Stomach (tissue), 9 donors: Measurements from ENCODE around the gene CENPO. TPM values are rescaled to one million over a fixed set of nuclear protein-coding genes. Genes with fewer than 3 reads are reported as not detected.

Experiments used
- DNase-seq, 2 donors: peaks; one replicate each; pipeline versions ENCODE4 v3.0.0 to v3.0.0-alpha.2; 2013 to 2019
- H3K27ac ChIP-seq, 5 donors: fragments of 200-600 bp in 4 of 5; sonication (generic) in 4 of 5; one replicate each; pipeline ENCODE4 v1.5.1; 2013 to 2019; ENCODE audit warnings: mild to moderate bottlenecking in 1 of 5, moderate library complexity in 1 of 5
- H3K27me3 ChIP-seq, 3 donors: fragments of 200-600 bp; sonication (generic); one replicate each; pipeline ENCODE4 v1.5.1; 2017 to 2019; ENCODE audit warnings: mixed run types in 1 of 3
- H3K36me3 ChIP-seq, 4 donors: fragments of 200-600 bp; sonication (generic); 1 replicate in 3 of 4; 2 replicates in 1 of 4; pipeline ENCODE4 v1.5.1; 2016 to 2019
- H3K4me1 ChIP-seq, 4 donors: fragments of 200-600 bp; sonication (generic); one replicate each; pipeline ENCODE4 v1.5.1; 2016 to 2019
- H3K4me3 ChIP-seq, 4 donors: fragments of 200-600 bp; sonication (generic) in 3 of 4; one replicate each; pipeline ENCODE4 v1.5.1; 2016 to 2019; ENCODE audit warnings: mild to moderate bottlenecking in 1 of 4
- H3K9me3 ChIP-seq, 4 donors: fragments of 200-600 bp; sonication (generic); one replicate each; pipeline ENCODE4 v1.5.1; 2016 to 2019
- EP300 ChIP-seq: sonication (generic); formaldehyde crosslinking; IDR thresholded peaks from one replicate; pipeline ENCODE4 v1.6.1; 2017; ENCODE audit warnings: antibody characterized with exemption
- POLR2A ChIP-seq, 4 donors: fragments of 450-650 bp; IDR thresholded peaks; one replicate each; pipeline ENCODE4 v1.6.1; 2016; ENCODE audit warnings: antibody characterized with exemption in 4 of 4, control low read depth in 2 of 4, mild to moderate bottlenecking in 1 of 4, moderate library complexity in 1 of 4
- POLR2AphosphoS5 ChIP-seq, 3 donors: sonication (generic); formaldehyde crosslinking; IDR thresholded peaks; one replicate each; pipeline ENCODE4 v1.6.1; 2016; ENCODE audit warnings: antibody characterized with exemption in 3 of 3
- WGBS, 5 donors: extraction: QIAGEN DNeasy Blood & Tissue Kit in 3 of 5; methylation state at CpG; one replicate each; pipeline versions ENCODE4 v1.1.5 to v1.1.7; 2013 to 2018; 5-methylcytosine and 5-hydroxymethylcytosine counted together
- intact Hi-C: fragments of 100-400 bp; cut with DNase I; formaldehyde crosslinking; loops from one replicate; pipeline ENCODE4 v1.15.1; 2023; ENCODE audit warnings: low total_unique reads
- polyA plus RNA-seq, 3 donors: library from polyadenylated mRNA; stranded (reverse); fragments of 200-250 nt; gene quantifications; one replicate each; pipeline ENCODE4 v1.2.3, GENCODE V29; 2013
- total RNA-seq, 5 donors: library from RNA; depleted of rRNA; stranded (reverse); fragments of >200 nt; gene quantifications; one replicate each; pipeline versions ENCODE4 v1.1.0 to v1.2.3, GENCODE V29; 2014 to 2016
- TF ChIP-seq, protein P1 (sequence below), 7 experiments: fragments of 450-650 bp in 4 of 7; fragments of 200-600 bp in 3 of 7; sonication (generic) in 3 of 7; IDR thresholded peaks; one replicate each; pipeline ENCODE4 v1.5.1; 2016 to 2019; ENCODE audit warnings: antibody characterized with exemption in 7 of 7, control low read depth in 2 of 7, mild to moderate bottlenecking in 1 of 7
- donor health status: healthy with polysubstance abuse.
- donor health status: Bipolar disorder and iron deficiency.
- donor health status: healthy.

CENPO gene
- total and polyA plus RNA-seq, 8 donors, result 1.3 to 70.0 (median 5.0) TPM

GRCh38 chr2:24850944-24851343, 57.7 kb downstream of the CENPO start:
- peak in 1 of 2 donors; percentile 56 for DNase-seq
- 65 to 84% (median 76%) methylated on average over 7 of the region's 7 CpGs for WGBS, 5 donors

GRCh38 chr2:24852026-24852425, 58.8 kb downstream of the CENPO start:
- H3K9me3 ChIP-seq, result peaks cover 0 to 7% (median 0%) of the 10 kb centered on the region in 4 donors
- DNase-seq, result no peak
- no peak overlapping the region for H3K4me3 ChIP-seq
- H3K27me3 ChIP-seq, result no peaks in the 10 kb centered on the region
- TF ChIP-seq, protein P1, sequence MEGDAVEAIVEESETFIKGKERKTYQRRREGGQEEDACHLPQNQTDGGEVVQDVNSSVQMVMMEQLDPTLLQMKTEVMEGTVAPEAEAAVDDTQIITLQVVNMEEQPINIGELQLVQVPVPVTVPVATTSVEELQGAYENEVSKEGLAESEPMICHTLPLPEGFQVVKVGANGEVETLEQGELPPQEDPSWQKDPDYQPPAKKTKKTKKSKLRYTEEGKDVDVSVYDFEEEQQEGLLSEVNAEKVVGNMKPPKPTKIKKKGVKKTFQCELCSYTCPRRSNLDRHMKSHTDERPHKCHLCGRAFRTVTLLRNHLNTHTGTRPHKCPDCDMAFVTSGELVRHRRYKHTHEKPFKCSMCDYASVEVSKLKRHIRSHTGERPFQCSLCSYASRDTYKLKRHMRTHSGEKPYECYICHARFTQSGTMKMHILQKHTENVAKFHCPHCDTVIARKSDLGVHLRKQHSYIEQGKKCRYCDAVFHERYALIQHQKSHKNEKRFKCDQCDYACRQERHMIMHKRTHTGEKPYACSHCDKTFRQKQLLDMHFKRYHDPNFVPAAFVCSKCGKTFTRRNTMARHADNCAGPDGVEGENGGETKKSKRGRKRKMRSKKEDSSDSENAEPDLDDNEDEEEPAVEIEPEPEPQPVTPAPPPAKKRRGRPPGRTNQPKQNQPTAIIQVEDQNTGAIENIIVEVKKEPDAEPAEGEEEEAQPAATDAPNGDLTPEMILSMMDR (IDR thresholded peaks at IDR 0.05), result no peak
- TF ChIP-seq POLR2A (IDR thresholded peaks at IDR 0.05) (no peak), POLR2AphosphoS5 (IDR thresholded peaks at IDR 0.05) (no peak), EP300 (no peak)
- peaks cover 0 to 13% (median 0%) of the 10 kb centered on the region in 4 donors for H3K4me1 ChIP-seq
- intact Hi-C loops, result no loop called here
- 93 to 99% (median 94%) methylated on average over 10 to 13 of the region's 13 CpGs for WGBS, 5 donors
- no peaks in the 10 kb centered on the region for H3K36me3 ChIP-seq
- peak overlapping the region in 2 of 5 donors; percentile 20 to 24 for H3K27ac ChIP-seq

More at GRCh38 chr2:24850944-24851343, 57.7 kb downstream of the CENPO start:
- H3K27ac ChIP-seq, result peak overlapping the region in 1 of 5 donors; percentile 1
- intact Hi-C loops, result no loop called here
- no peak overlapping the region for H3K4me3 ChIP-seq
- H3K9me3 ChIP-seq, result peaks cover 0 to 7% (median 0%) of the 10 kb centered on the region in 4 donors
- H3K36me3 ChIP-seq, result no peaks in the 10 kb centered on the region
- no peaks in the 10 kb centered on the region for H3K27me3 ChIP-seq
- peaks cover 0 to 4% (median 0%) of the 10 kb centered on the region in 4 donors for H3K4me1 ChIP-seq
- TF ChIP-seq POLR2AphosphoS5 (IDR thresholded peaks at IDR 0.05) (no peak), POLR2A (IDR thresholded peaks at IDR 0.05) (no peak), EP300 (no peak)
- TF ChIP-seq, protein P1 (IDR thresholded peaks at IDR 0.05), result no peak

DNA sequence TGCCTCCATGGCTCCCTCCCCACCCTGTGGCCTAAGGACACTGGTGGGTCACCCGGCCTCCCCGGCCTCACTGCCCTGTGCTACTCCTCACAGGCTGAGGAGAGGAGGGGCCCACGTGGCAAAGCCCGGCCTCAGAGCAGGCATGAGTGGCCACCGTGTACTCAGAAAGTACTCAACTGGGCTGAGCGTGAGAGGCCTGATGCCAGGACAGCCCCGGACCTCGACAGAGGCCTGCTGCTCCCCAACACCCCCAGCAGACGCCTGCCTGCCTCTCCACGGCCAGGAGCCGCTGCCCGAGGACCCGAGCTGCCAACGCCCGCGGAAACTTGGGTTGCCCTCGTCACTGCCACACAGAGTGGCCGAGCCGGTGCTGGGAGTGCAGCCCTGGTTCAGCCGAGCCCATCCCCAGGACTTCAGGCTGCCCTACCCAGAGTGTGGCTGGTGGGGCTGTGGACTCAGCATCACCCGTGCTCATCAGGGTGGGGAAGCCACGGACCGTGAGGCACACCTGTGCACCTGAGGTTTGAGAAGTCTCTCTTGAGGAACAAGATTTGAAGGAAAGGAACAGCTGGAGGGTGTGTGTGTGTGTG, 59.3 kb downstream of the CENPO start:
- Histone ChIP-seq H3K36me3 (no peaks in the 10 kb centered on the region), H3K9me3 (peaks cover 0 to 7% (median 0%) of the 10 kb centered on the region in 4 donors), H3K4me1 (peaks cover 0 to 13% (median 0%) of the 10 kb centered on the region in 4 donors), H3K4me3 (no peak overlapping the region), H3K27ac (peak overlapping the region in 2 of 5 donors; percentile 20 to 24), H3K27me3 (no peaks in the 10 kb centered on the region)
- no peak for TF ChIP-seq POLR2AphosphoS5 (IDR thresholded peaks at IDR 0.05)
- TF ChIP-seq, protein P1 (IDR thresholded peaks at IDR 0.05), result no peak
- WGBS, 5 donors, result 90 to 95% (median 93%) methylated on average over 11 to 23 of the region's 23 CpGs; no CpG with 5 or more reads in 1 of the 5 donors
- no peak for DNase-seq
- intact Hi-C loops, result no loop called here

- Histone ChIP-seq H3K4me1 (peaks cover 0 to 13% (median 0%) of the 10 kb centered on the region in 4 donors), H3K27ac (no peak overlapping the region), H3K36me3 (no peaks in the 10 kb centered on the region), H3K9me3 (peaks cover 0 to 7% (median 0%) of the 10 kb centered on the region in 4 donors), H3K4me3 (no peak overlapping the region), H3K27me3 (no peaks in the 10 kb centered on the region)
- no peak for DNase-seq
- intact Hi-C loops, result no loop called here
- TF ChIP-seq POLR2A (IDR thresholded peaks at IDR 0.05) (no peak), EP300 (no peak), POLR2AphosphoS5 (IDR thresholded peaks at IDR 0.05) (no peak)
- TF ChIP-seq, protein P1 (IDR thresholded peaks at IDR 0.05), result no peak
- WGBS, 5 donors, result 93 to 96% (median 94%) methylated on average over 9 of the region's 9 CpGs
Measured at GRCh38 chr2:24853046-24853445, 59.8 kb downstream of the CENPO start.
